Testis (tissue), 3 donors: ENCODE data around the gene METAP2. TPM values are rescaled to one million over a fixed set of nuclear protein-coding genes. Genes with fewer than 3 reads are reported as not detected.
"Not testable (repeated sequence)": the region's sequence is repeated elsewhere in the genome, so short reads cannot be mapped to it uniquely, and the experiment has no call there.

Experiments
- DNase-seq: peaks from one replicate; pipeline ENCODE4 v3.0.0-alpha.2; 2019
- H3K27ac ChIP-seq, 2 donors: fragments of 200-600 bp; sonication (generic); one replicate each; pipeline ENCODE4 v1.5.1; 2019
- H3K27me3 ChIP-seq: fragments of 200-600 bp; sonication (generic); one replicate; pipeline ENCODE4 v1.5.1; 2019
- H3K36me3 ChIP-seq: fragments of 200-600 bp; sonication (generic); one replicate; pipeline ENCODE4 v1.5.1; 2017; ENCODE audit warnings: low read depth; ENCODE audit errors: missing control alignments
- H3K4me1 ChIP-seq: fragments of 200-600 bp; sonication (generic); one replicate; pipeline ENCODE4 v1.5.1; 2019
- H3K4me3 ChIP-seq, 2 donors: fragments of 200-600 bp; sonication (generic); one replicate each; pipeline ENCODE4 v1.5.1; 2017 to 2019
- H3K9me3 ChIP-seq: fragments of 200-600 bp; sonication (generic); one replicate; pipeline ENCODE4 v1.5.1; 2017
- CTCF ChIP-seq, 3 experiments: fragments of 450-650 bp in 2 of 3; fragments of 200-600 bp in 1 of 3; sonication (generic) in 1 of 3; IDR thresholded peaks; one replicate each; pipeline ENCODE4 v1.5.1; 2016 to 2019; ENCODE audit warnings: antibody characterized with exemption in 3 of 3, mild to moderate bottlenecking in 2 of 3, moderate library complexity in 1 of 3
- POLR2A ChIP-seq: fragments of 450-650 bp; IDR thresholded peaks from one replicate; pipeline ENCODE4 v1.6.1; 2017; ENCODE audit warnings: antibody characterized with exemption, mild to moderate bottlenecking, moderate library complexity
- WGBS, 2 donors: methylation state at CpG; one replicate each; pipeline ENCODE4 v1.1.5; 2018; 5-methylcytosine and 5-hydroxymethylcytosine counted together
- intact Hi-C: fragments of 100-400 bp; cut with DNase I; formaldehyde crosslinking; loops from one replicate; pipeline ENCODE4 v1.15.1; 2023; ENCODE audit warnings: low total_unique reads
- polyA plus RNA-seq: library from polyadenylated mRNA; stranded (reverse); fragments of 350-450 nt; fragmentation: Illumina TruSeq; extraction: RNeasy Lipid Tissue Mini Kit (QIAGEN cat#74804); gene quantifications from one replicate; pipeline ENCODE4 v1.2.3, GENCODE V29; 2014; ENCODE audit warnings: low read depth, low replicate concordance; ENCODE audit not compliant: insufficient read depth
- total RNA-seq, 2 donors: library from RNA; depleted of rRNA; stranded (reverse); fragments of >200 nt; gene quantifications; one replicate each; pipeline ENCODE4 v1.2.3, GENCODE V29; 2016

The METAP2 gene
- total and polyA plus RNA-seq, 3 donors from 2014 or later: 73.2 to 86.1 (median 83.1) TPM

- Histone ChIP-seq H3K4me1 (no peaks in the 10 kb centered on the region), H3K27ac (no peak overlapping the region), H3K27me3 (no peaks in the 10 kb centered on the region), H3K4me3 (peak overlapping the region in 1 of 2 donors; percentile 21), H3K36me3 (no peaks in the 10 kb centered on the region), H3K9me3 (no peaks in the 10 kb centered on the region)
- WGBS, 2 donors: 64 to 74% methylated on average over 8 of the region's 8 CpGs
- TF ChIP-seq CTCF (IDR thresholded peaks at IDR 0.05) (no peak), POLR2A (no peak)
- no peak for DNase-seq
- intact Hi-C loops: no loop called here
These were observed 28.0 kb upstream of the METAP2 start for GRCh38 chr12:95445884-95446505.

- peak overlapping the region; percentile 21 to 29 for H3K4me3 ChIP-seq
These were observed 27.4 kb upstream of the METAP2 start for GRCh38 chr12:95446506-95446900.

GRCh38 chr12:95449656-95450055 is 24.3 kb upstream of the METAP2 start:
- H3K27ac ChIP-seq, H3K27me3 ChIP-seq, H3K9me3 ChIP-seq, H3K36me3 ChIP-seq, H3K4me1 ChIP-seq, H3K4me3 ChIP-seq, DNase-seq, intact Hi-C loops: not testable (repeated sequence)
- 81 to 100% methylated on average over 1 of the region's 1 CpG for WGBS, 2 donors

More at GRCh38 chr12:95446506-95446900, 27.4 kb upstream of the METAP2 start:
- no peak for TF ChIP-seq CTCF (IDR thresholded peaks at IDR 0.05)
- no peak for TF ChIP-seq POLR2A
- WGBS, 2 donors: 13 to 24% methylated on average over 12 to 22 of the region's 22 CpGs
- intact Hi-C loops: no loop called here
- Histone ChIP-seq H3K9me3 (no peaks in the 10 kb centered on the region), H3K4me1 (no peaks in the 10 kb centered on the region), H3K27ac (no peak overlapping the region), H3K27me3 (no peaks in the 10 kb centered on the region), H3K36me3 (no peaks in the 10 kb centered on the region)
- peak; percentile 50 for DNase-seq

GRCh38 chr12:95452501-95452900 is 21.5 kb upstream of the METAP2 start:
- DNase-seq, intact Hi-C loops, H3K27ac ChIP-seq, H3K27me3 ChIP-seq, H3K36me3 ChIP-seq, H3K9me3 ChIP-seq, H3K4me1 ChIP-seq, H3K4me3 ChIP-seq: not testable (repeated sequence)
- WGBS, 2 donors: 91 to 92% methylated on average over 2 of the region's 2 CpGs

- H3K9me3 ChIP-seq, H3K27ac ChIP-seq, DNase-seq, H3K27me3 ChIP-seq, H3K4me1 ChIP-seq, H3K4me3 ChIP-seq, intact Hi-C loops, H3K36me3 ChIP-seq: not testable (repeated sequence)
- 100% methylated on average over 1 of the region's 1 CpG for WGBS, 2 donors
These were observed 20.1 kb upstream of the METAP2 start for GRCh38 chr12:95453881-95454280.

- H3K36me3 ChIP-seq, H3K9me3 ChIP-seq, H3K27me3 ChIP-seq, H3K4me1 ChIP-seq, H3K27ac ChIP-seq, intact Hi-C loops, DNase-seq, H3K4me3 ChIP-seq: not testable (repeated sequence)
- WGBS, 2 donors: 60 to 70% methylated on average over 6 of the region's 6 CpGs
These were observed 19.2 kb upstream of the METAP2 start for GRCh38 chr12:95454780-95455215.

GRCh38 chr12:95457605-95458004 is 16.3 kb upstream of the METAP2 start:
- WGBS, 2 donors: 85 to 91% methylated on average over 8 of the region's 8 CpGs
- intact Hi-C loops, DNase-seq, H3K36me3 ChIP-seq, H3K4me1 ChIP-seq, H3K9me3 ChIP-seq, H3K27ac ChIP-seq, H3K27me3 ChIP-seq, H3K4me3 ChIP-seq: not testable (repeated sequence)
